HCT116 (cell line): ENCODE results near the gene AGAP5. TPM values are rescaled to one million over a fixed set of nuclear protein-coding genes. Genes with fewer than 3 reads are reported as not detected.

ENCODE experiments used
- ATAC-seq: fragments of 200-7000 bp; cut with Tn5 transposase; 2 replicates; pipeline ENCODE4 v1.9.1; 2020; ENCODE audit warnings: mild to moderate bottlenecking, moderate library complexity
- BruUV-seq: library from RNA; stranded (reverse); fragments of 400-500 nt; replicated peaks from 2 replicates; lab custom pipeline; 2021; lab: Mats Ljungman, UMichigan
- CTCF ChIA-PET: fragments of 300-600 bp; sonication (Branson Sonifier 250); formaldehyde crosslinking; loops from one replicate; lab custom pipeline; 2021; ENCODE audit warnings: antibody characterized with exemption; lab: Charles Lee
- POLR2A ChIA-PET: fragments of 300-600, 350-600 bp; sonication (Branson Sonifier 250); formaldehyde crosslinking; loops from one replicate; lab custom pipeline; 2021; ENCODE audit warnings: antibody characterized with exemption; lab: Charles Lee
- RAD21 ChIA-PET, 2 experiments: fragments of 300-600 bp; sonication (Branson Sonifier 250); formaldehyde crosslinking; loops; one replicate each; lab custom pipeline; 2023; ENCODE audit warnings: low total read pairs in 2 of 2; ENCODE audit not compliant: uncharacterized antibody in 2 of 2, unreplicated experiment in 2 of 2, low non-redundant PET in 1 of 2; lab: Charles Lee
- DNase-seq: peaks from one replicate; pipeline ENCODE4 v3.0.0-alpha.2; 2010; ENCODE audit warnings: low read depth, low spot score
- H2AFZ ChIP-seq: fragments of 200-600 bp; shearing (Covaris generic), sonication (generic); 2 replicates; pipeline ENCODE4 v1.6.1; 2017; ENCODE audit warnings: low read depth, mixed run types, mixed read lengths, antibody characterized with exemption, low read length; ENCODE audit not compliant: poor library complexity, severe bottlenecking
- H3K27ac ChIP-seq: 2 replicates; pipeline ENCODE4 v1.5.1; 2012; ENCODE audit warnings: low read depth, low read length
- H3K27me3 ChIP-seq: fragments of 200-600 bp; sonication (generic); 2 replicates; pipeline ENCODE4 v1.6.1; 2016; ENCODE audit warnings: mixed run types, low read length, mixed read lengths; ENCODE audit not compliant: insufficient read depth
- H3K36me3 ChIP-seq, 2 experiments: fragments of 200-500 bp in 1 of 2; fragments of 200-600 bp in 1 of 2; sonication (Bioruptor generic) in 1 of 2; sonication (generic) in 1 of 2; 2 replicates each; pipeline versions ENCODE4 v1.5.1 to v1.6.1; 2014 to 2016; ENCODE audit warnings: low read length in 2 of 2, inconsistent platforms in 1 of 2, mixed read lengths in 1 of 2, mixed run types in 1 of 2; ENCODE audit not compliant: insufficient read depth in 2 of 2, control insufficient read depth in 1 of 2
- H3K4me1 ChIP-seq, 2 experiments: fragments of 200-600 bp in 1 of 2; sonication (generic) in 1 of 2; 2 replicates each; pipeline versions ENCODE4 v1.5.1 to v1.6.1; 2012 to 2017; ENCODE audit warnings: low read length in 2 of 2, inconsistent platforms in 1 of 2, mild to moderate bottlenecking in 1 of 2, mixed read lengths in 1 of 2, mixed run types in 1 of 2, moderate library complexity in 1 of 2; ENCODE audit not compliant: insufficient read depth in 2 of 2, control insufficient read depth in 1 of 2
- H3K4me2 ChIP-seq: fragments of 200-600 bp; sonication (generic); 2 replicates; pipeline ENCODE4 v1.6.1; 2017; ENCODE audit warnings: mixed run types, low read length, mixed read lengths
- H3K4me3 ChIP-seq, 2 experiments: fragments of 200-600 bp in 1 of 2; sonication (generic) in 1 of 2; replicated peaks in 1 of 2; 2 replicates each; pipeline ENCODE4 v1.5.1; 2011 to 2016; ENCODE audit warnings: low read length in 2 of 2, control low read depth in 1 of 2, low read depth in 1 of 2, mild to moderate bottlenecking in 1 of 2, mixed read lengths in 1 of 2, mixed run types in 1 of 2
- H3K79me2 ChIP-seq: fragments of 200-600 bp; sonication (generic); 2 replicates; pipeline ENCODE4 v1.6.1; 2017; ENCODE audit warnings: mild to moderate bottlenecking, mixed run types, low read length, moderate library complexity, mixed read lengths; ENCODE audit not compliant: insufficient read depth
- H3K9ac ChIP-seq: fragments of 200-600 bp; sonication (generic); 2 replicates; pipeline ENCODE4 v1.6.1; 2016; ENCODE audit warnings: low read length, mixed read lengths
- H3K9me2 ChIP-seq: fragments of 200-600 bp; sonication (generic), shearing (Covaris generic); 2 replicates; pipeline ENCODE4 v1.6.1; 2017; ENCODE audit warnings: mixed run types, mild to moderate bottlenecking, moderate library complexity; ENCODE audit not compliant: insufficient read depth
- H3K9me3 ChIP-seq, 2 experiments: fragments of 200-500 bp in 1 of 2; fragments of 200-600 bp in 1 of 2; sonication (Bioruptor generic) in 1 of 2; sonication (generic) in 1 of 2; 2 replicates each; pipeline ENCODE4 v1.6.1; 2014 to 2017; ENCODE audit warnings: low read length in 2 of 2, mixed read lengths in 2 of 2, inconsistent platforms in 1 of 2, low read depth in 1 of 2, mild to moderate bottlenecking in 1 of 2, mixed run types in 1 of 2, moderate library complexity in 1 of 2; ENCODE audit not compliant: control insufficient read depth in 1 of 2, insufficient read depth in 1 of 2
- H4K20me1 ChIP-seq: fragments of 200-600 bp; sonication (generic), shearing (Covaris generic); 2 replicates; pipeline ENCODE4 v1.6.1; 2017; ENCODE audit warnings: mixed run types, mild to moderate bottlenecking, moderate library complexity; ENCODE audit not compliant: insufficient read depth
- ATF3 ChIP-seq: IDR thresholded peaks from 2 replicates; pipeline ENCODE4 v1.6.1; 2012
- CEBPB ChIP-seq: IDR thresholded peaks from 2 replicates; pipeline ENCODE4 v1.6.1; 2012; ENCODE audit warnings: low read depth
- ELF1 ChIP-seq: IDR thresholded peaks from 2 replicates; pipeline ENCODE4 v1.6.1; 2012; ENCODE audit warnings: low read depth, borderline replicate concordance
- EZH2 ChIP-seq: fragments of 200-600 bp; sonication (generic); IDR thresholded peaks from 2 replicates; pipeline ENCODE4 v1.6.1; 2017; ENCODE audit warnings: antibody characterized with exemption, mixed run types
- EZH2phosphoT487 ChIP-seq: fragments of 200-600 bp; IDR thresholded peaks from 2 replicates; pipeline ENCODE4 v1.6.1; 2018; ENCODE audit warnings: antibody characterized with exemption, borderline replicate concordance
- POLR2A ChIP-seq: IDR thresholded peaks from 2 replicates; pipeline ENCODE4 v1.7.0; 2011; ENCODE audit warnings: borderline replicate concordance; ENCODE audit not compliant: insufficient read depth, insufficient read length; ENCODE audit errors: extremely low read depth
- POLR2AphosphoS5 ChIP-seq: IDR thresholded peaks from 2 replicates; pipeline ENCODE4 v1.6.1; 2011; ENCODE audit warnings: mild to moderate bottlenecking, low read depth, low read length, moderate library complexity
- RAD21 ChIP-seq: IDR thresholded peaks from 2 replicates; pipeline ENCODE4 v1.6.1; 2012; ENCODE audit warnings: low read depth, mild to moderate bottlenecking
- SIN3A ChIP-seq: IDR thresholded peaks from 2 replicates; pipeline ENCODE4 v1.6.1; 2012; ENCODE audit warnings: low read depth
- SRF ChIP-seq: IDR thresholded peaks from 2 replicates; pipeline ENCODE4 v1.6.1; 2012; ENCODE audit warnings: low read depth
- TCF7L2 ChIP-seq: IDR thresholded peaks from 2 replicates; pipeline ENCODE4 v1.7.0; 2011; ENCODE audit warnings: borderline replicate concordance, inconsistent platforms; ENCODE audit not compliant: insufficient read depth, insufficient read length; ENCODE audit errors: extremely low read depth
- YY1 ChIP-seq: IDR thresholded peaks from 2 replicates; pipeline ENCODE4 v1.6.1; 2011; ENCODE audit warnings: low read length, low read depth, moderate library complexity, mild to moderate bottlenecking; ENCODE audit not compliant: insufficient replicate concordance; ENCODE audit errors: extremely low read depth
- ZFX ChIP-seq: fragments of 450-650 bp; IDR thresholded peaks from 2 replicates; pipeline ENCODE4 v1.6.1; 2017
- ZNF274 ChIP-seq: fragments of 200-500 bp; sonication (Bioruptor generic); IDR thresholded peaks from 2 replicates; pipeline ENCODE4 v1.6.1; 2014; ENCODE audit warnings: mild to moderate bottlenecking, low read depth, low read length, inconsistent platforms
- intact Hi-C: fragments of 100-400 bp; cut with micrococcal nuclease; formaldehyde crosslinking; loops from 2 replicates; pipeline ENCODE4 v1.10.0; 2022
- total RNA-seq: library from RNA; stranded (reverse); gene quantifications from one replicate; pipeline ENCODE4 v1.2.1, GENCODE V29; 2021; ENCODE audit not compliant: unreplicated experiment
- TF ChIP-seq, protein P1 (sequence below): IDR thresholded peaks from 2 replicates; pipeline ENCODE4 v1.6.1; 2011; ENCODE audit warnings: mild to moderate bottlenecking, low read length, moderate library complexity; ENCODE audit not compliant: insufficient replicate concordance; ENCODE audit errors: extremely low read depth

The AGAP5 gene
- total RNA-seq, 1 experiment from 2014 or later, result 7.5 TPM

DNA sequence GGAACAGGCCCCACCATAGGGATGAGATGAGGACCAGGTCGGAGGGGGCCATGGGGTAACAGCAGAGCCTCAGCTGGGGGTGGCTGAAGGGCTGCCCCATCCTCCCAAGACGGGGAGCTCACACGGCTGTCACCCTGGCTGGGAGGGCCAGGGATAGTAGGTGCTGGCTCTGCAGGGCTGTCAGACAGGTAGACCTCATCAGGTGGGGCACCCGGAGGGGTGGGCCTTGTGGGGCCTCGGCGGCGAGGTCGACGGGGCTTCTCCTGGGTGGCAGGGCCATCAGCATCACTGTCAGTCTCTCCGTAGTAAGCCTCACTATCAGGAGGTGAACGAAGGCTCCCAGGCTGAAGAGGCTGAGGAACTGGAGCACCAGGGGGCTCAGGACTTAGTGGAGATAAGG, 44.7 kb downstream of the AGAP5 start:
- Histone ChIP-seq H3K4me3 (no peak overlapping the region), H3K9me2 (no peaks in the 10 kb centered on the region), H3K9ac (no peak overlapping the region), H3K79me2 (no peaks in the 10 kb centered on the region), H3K9me3 (no peaks in the 10 kb centered on the region), H3K36me3 (no peaks in the 10 kb centered on the region), H2AFZ (no peak overlapping the region), H3K27ac (no peak overlapping the region), H3K27me3 (0 out of 2 replicates have a peak, but pooled peaks cover 4% of the 10 kb centered on the region), H3K4me2 (no peak overlapping the region), H3K4me1 (peaks cover 0 to 7% of the 10 kb centered on the region in 2 experiments; a peak in 3 of 4 replicates), H4K20me1 (no peaks in the 10 kb centered on the region)
- ChIA-PET POLR2A (no interaction called here), CTCF (no interaction called here), RAD21 (no interaction called here)
- DNase-seq (no peak), ATAC-seq (peak; percentile 14; the same call in 1 of the 2 replicates)
- intact Hi-C loops, result no loop called here
- BruUV-seq, result no TSS peak
- TF ChIP-seq TCF7L2 (no peak), POLR2A (no peak), CEBPB (no peak), ELF1 (no peak), ZNF274 (no peak), RAD21 (no peak), EZH2 (no peak), ATF3 (no peak), POLR2AphosphoS5 (no peak), YY1 (no peak), ZFX (no peak), SIN3A (no peak), SRF (no peak), EZH2phosphoT487 (no peak)
- TF ChIP-seq, protein P1, sequence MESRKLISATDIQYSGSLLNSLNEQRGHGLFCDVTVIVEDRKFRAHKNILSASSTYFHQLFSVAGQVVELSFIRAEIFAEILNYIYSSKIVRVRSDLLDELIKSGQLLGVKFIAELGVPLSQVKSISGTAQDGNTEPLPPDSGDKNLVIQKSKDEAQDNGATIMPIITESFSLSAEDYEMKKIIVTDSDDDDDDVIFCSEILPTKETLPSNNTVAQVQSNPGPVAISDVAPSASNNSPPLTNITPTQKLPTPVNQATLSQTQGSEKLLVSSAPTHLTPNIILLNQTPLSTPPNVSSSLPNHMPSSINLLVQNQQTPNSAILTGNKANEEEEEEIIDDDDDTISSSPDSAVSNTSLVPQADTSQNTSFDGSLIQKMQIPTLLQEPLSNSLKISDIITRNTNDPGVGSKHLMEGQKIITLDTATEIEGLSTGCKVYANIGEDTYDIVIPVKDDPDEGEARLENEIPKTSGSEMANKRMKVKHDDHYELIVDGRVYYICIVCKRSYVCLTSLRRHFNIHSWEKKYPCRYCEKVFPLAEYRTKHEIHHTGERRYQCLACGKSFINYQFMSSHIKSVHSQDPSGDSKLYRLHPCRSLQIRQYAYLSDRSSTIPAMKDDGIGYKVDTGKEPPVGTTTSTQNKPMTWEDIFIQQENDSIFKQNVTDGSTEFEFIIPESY, result no peak
